ENCODE measurements around the gene NAPA. TPM values are rescaled to one million over a fixed set of nuclear protein-coding genes. Genes with fewer than 3 reads are reported as not detected.

NAPA gene
- total RNA-seq, 1 donor from 2014 or later: 102 TPM

- H3K36me3 ChIP-seq: no peaks in the 10 kb centered on the region
- H3K9me3 ChIP-seq: no peaks in the 10 kb centered on the region
- intact Hi-C loops (cut with DNase I): no loop called here
- H3K27me3 ChIP-seq: no peaks in the 10 kb centered on the region
- no peak for TF ChIP-seq CTCF (IDR thresholded peaks at IDR 0.05)
- H3K27ac ChIP-seq: no peak overlapping the region
- H3K4me3 ChIP-seq: no peak overlapping the region
- peaks cover 4 to 5% of the 10 kb centered on the region in 2 donors for H3K4me1 ChIP-seq
- DNase-seq (ENCODE audit: low spot score in 2 of 2): no peak
These were observed 27.2 kb upstream of the NAPA start for GRCh38 chr19:47542030-47542475.

- H3K27ac ChIP-seq: no peak overlapping the region
- intact Hi-C loops (cut with DNase I): no loop called here
- no peak for DNase-seq (ENCODE audit: low spot score in 2 of 2)
- peaks cover 4 to 5% of the 10 kb centered on the region in 2 donors for H3K4me1 ChIP-seq
- TF ChIP-seq CTCF (IDR thresholded peaks at IDR 0.05): no peak
- H3K36me3 ChIP-seq: no peaks in the 10 kb centered on the region
- no peaks in the 10 kb centered on the region for H3K27me3 ChIP-seq
- no peak overlapping the region for H3K4me3 ChIP-seq
- no peaks in the 10 kb centered on the region for H3K9me3 ChIP-seq
These were observed 26.7 kb upstream of the NAPA start for GRCh38 chr19:47541518-47541917.

GRCh38 chr19:47540748-47541147, 25.9 kb upstream of the NAPA start:
- H3K36me3 ChIP-seq: no peaks in the 10 kb centered on the region
- intact Hi-C loops (cut with DNase I): no loop called here
- H3K27ac ChIP-seq: no peak overlapping the region

GRCh38 chr19:47539747-47540311, 25.0 kb upstream of the NAPA start:
- TF ChIP-seq CTCF (IDR thresholded peaks at IDR 0.05): no peak
- DNase-seq (ENCODE audit: low spot score in 2 of 2): no peak
- Histone ChIP-seq H3K4me1 (no peaks in the 10 kb centered on the region), H3K27ac (no peak overlapping the region), H3K4me3 (no peak overlapping the region), H3K27me3 (no peaks in the 10 kb centered on the region), H3K9me3 (no peaks in the 10 kb centered on the region), H3K36me3 (no peaks in the 10 kb centered on the region)
- intact Hi-C loops (cut with DNase I): no loop called here

More at GRCh38 chr19:47540748-47541147, 25.9 kb upstream of the NAPA start:
- H3K9me3 ChIP-seq: no peaks in the 10 kb centered on the region
- no peak overlapping the region for H3K4me3 ChIP-seq
- peaks cover 4 to 5% of the 10 kb centered on the region in 2 donors for H3K4me1 ChIP-seq
- peak in 1 of 3 experiments; percentile 22 for TF ChIP-seq CTCF (IDR thresholded peaks at IDR 0.05)
- no peak for DNase-seq (ENCODE audit: low spot score in 2 of 2)
- no peaks in the 10 kb centered on the region for H3K27me3 ChIP-seq

GRCh38 chr19:47538812-47539211, 23.9 kb upstream of the NAPA start:
- intact Hi-C loops (cut with DNase I): no loop called here
- no peak for TF ChIP-seq CTCF (IDR thresholded peaks at IDR 0.05)
- DNase-seq (ENCODE audit: low spot score in 2 of 2): no peak
- Histone ChIP-seq H3K36me3 (no peaks in the 10 kb centered on the region), H3K4me3 (no peak overlapping the region), H3K9me3 (no peaks in the 10 kb centered on the region), H3K27ac (no peak overlapping the region), H3K27me3 (no peaks in the 10 kb centered on the region), H3K4me1 (no peaks in the 10 kb centered on the region)

- no peak for TF ChIP-seq CTCF (IDR thresholded peaks at IDR 0.05)
- H3K27ac ChIP-seq: no peak overlapping the region
- intact Hi-C loops (cut with DNase I): no loop called here
- no peaks in the 10 kb centered on the region for H3K9me3 ChIP-seq
- no peaks in the 10 kb centered on the region for H3K36me3 ChIP-seq
- H3K27me3 ChIP-seq: no peaks in the 10 kb centered on the region
- H3K4me3 ChIP-seq: no peak overlapping the region
- H3K4me1 ChIP-seq: no peaks in the 10 kb centered on the region
- no peak for DNase-seq (ENCODE audit: low spot score in 2 of 2)
These were observed 22.6 kb upstream of the NAPA start for GRCh38 chr19:47537493-47537892.
